ENCODE measurements around the gene SUPT3H.
"Not testable (repeated sequence)": the region's sequence is repeated elsewhere in the genome, so short reads cannot be mapped to it uniquely, and the experiment has no call there.

SUPT3H gene

DNA sequence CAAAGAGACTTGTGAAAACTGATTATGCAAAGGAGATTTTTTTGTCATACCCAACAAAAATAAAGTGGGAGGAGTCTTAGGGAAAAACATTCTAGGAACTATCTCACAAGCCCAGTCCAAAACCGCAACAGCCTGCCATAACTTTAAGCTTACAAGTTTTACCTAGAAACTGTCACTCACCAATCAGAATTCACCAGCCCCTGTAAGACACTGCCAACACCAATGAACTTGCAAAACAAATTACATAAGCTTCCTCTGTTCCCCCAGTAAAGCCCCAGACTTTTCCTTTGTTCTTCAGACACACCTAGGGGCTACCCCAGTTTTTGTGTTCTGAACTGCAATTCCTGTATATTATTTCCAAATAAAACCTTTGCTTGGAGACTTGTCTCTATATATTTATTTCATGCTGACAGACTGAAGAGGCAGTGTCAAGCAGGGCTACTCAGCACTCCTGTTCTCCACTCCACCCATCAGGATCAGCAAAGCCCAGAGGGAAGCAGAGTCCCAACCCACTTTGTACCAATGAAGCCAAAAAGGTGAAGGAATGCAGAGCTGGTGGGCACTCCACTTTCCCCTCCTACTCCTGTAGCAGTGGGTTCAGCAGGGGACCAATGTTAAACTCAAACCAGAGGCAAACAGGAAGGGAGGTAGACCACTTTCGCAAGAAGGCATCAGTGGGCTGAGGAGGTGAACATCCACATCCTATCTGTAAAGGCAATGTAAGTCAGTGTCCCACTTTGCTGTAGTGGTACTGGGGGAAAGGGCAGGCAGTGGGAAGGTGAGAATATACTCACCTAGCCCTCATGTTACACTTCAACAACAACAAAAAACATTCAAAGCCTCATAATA, 192.1 kb downstream of the SUPT3H start:
- H3K27ac Mint-ChIP-seq, result no peak overlapping the region
- peaks cover 5% of the 10 kb centered on the region for H3K27me3 Mint-ChIP-seq (ENCODE audit: low read depth, poor library complexity)

DNA sequence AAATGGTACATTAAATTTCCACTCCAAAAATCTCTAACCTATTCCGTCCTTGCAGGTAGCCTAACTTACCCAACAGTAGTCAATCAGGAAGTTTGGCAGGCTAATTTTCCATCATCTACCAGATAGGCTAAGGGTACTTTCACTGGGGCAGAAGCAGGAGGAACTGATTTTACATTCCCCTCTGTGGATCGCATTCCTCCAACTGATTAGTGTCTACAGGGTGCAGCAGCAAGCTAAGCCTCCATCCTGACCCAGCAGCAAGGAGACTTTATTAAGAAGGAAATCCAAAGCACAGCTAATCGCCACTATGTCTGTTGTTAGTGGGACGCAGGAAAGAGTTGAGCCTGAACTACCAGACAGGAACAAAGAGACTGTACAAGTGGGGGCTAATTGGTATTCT, 192.8 kb downstream of the SUPT3H start:
- TF ChIP-seq, protein P1, sequence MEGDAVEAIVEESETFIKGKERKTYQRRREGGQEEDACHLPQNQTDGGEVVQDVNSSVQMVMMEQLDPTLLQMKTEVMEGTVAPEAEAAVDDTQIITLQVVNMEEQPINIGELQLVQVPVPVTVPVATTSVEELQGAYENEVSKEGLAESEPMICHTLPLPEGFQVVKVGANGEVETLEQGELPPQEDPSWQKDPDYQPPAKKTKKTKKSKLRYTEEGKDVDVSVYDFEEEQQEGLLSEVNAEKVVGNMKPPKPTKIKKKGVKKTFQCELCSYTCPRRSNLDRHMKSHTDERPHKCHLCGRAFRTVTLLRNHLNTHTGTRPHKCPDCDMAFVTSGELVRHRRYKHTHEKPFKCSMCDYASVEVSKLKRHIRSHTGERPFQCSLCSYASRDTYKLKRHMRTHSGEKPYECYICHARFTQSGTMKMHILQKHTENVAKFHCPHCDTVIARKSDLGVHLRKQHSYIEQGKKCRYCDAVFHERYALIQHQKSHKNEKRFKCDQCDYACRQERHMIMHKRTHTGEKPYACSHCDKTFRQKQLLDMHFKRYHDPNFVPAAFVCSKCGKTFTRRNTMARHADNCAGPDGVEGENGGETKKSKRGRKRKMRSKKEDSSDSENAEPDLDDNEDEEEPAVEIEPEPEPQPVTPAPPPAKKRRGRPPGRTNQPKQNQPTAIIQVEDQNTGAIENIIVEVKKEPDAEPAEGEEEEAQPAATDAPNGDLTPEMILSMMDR (IDR thresholded peaks at IDR 0.05), result no peak
- Mint-ChIP-seq H3K9me3 (peaks cover 8% of the 10 kb centered on the region), H3K4me1 (peaks cover 7% of the 10 kb centered on the region), H3K36me3 (ENCODE audit: low read depth) (no peaks in the 10 kb centered on the region), H3K27me3 (ENCODE audit: low read depth, poor library complexity) (peaks cover 5% of the 10 kb centered on the region), H3K27ac (no peak overlapping the region), H3K4me3 (no peak overlapping the region)
- no peak for DNase-seq

More for the DNA sequence above, 192.1 kb downstream of the SUPT3H start:
- Mint-ChIP-seq H3K9me3 (peaks cover 8% of the 10 kb centered on the region), H3K4me1 (peaks cover 7% of the 10 kb centered on the region), H3K4me3 (no peak overlapping the region), H3K36me3 (ENCODE audit: low read depth) (no peaks in the 10 kb centered on the region)
- no peak for DNase-seq
- TF ChIP-seq, protein P1 (IDR thresholded peaks at IDR 0.05), result no peak

DNA sequence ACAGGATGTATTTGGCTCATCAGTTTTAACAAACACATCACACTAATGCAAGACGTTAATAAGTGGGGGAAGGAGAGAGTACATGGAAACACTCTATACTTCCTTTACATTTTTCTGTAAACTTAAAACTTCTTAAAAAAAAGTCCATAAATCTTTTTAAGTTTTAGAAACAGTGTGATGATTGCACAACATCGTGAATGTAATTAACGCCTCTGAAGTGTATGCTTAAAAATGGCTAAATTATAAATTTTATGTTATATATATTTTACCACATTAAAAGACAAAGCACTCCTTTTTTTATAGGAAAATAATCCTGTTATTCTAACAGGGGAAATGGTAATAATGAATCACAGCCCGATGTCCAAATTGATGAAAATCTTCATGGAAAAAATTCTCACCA, 193.7 kb downstream of the SUPT3H start:
- H3K9me3 Mint-ChIP-seq, result peaks cover 14% of the 10 kb centered on the region
- no peak overlapping the region for H3K27ac Mint-ChIP-seq
- DNase-seq, result no peak
- TF ChIP-seq, protein P1 (IDR thresholded peaks at IDR 0.05), result no peak
- H3K4me3 Mint-ChIP-seq, result no peak overlapping the region
- peaks cover 7% of the 10 kb centered on the region for H3K4me1 Mint-ChIP-seq
- peaks cover 9% of the 10 kb centered on the region for H3K27me3 Mint-ChIP-seq (ENCODE audit: low read depth, poor library complexity)
- no peaks in the 10 kb centered on the region for H3K36me3 Mint-ChIP-seq (ENCODE audit: low read depth)

DNA sequence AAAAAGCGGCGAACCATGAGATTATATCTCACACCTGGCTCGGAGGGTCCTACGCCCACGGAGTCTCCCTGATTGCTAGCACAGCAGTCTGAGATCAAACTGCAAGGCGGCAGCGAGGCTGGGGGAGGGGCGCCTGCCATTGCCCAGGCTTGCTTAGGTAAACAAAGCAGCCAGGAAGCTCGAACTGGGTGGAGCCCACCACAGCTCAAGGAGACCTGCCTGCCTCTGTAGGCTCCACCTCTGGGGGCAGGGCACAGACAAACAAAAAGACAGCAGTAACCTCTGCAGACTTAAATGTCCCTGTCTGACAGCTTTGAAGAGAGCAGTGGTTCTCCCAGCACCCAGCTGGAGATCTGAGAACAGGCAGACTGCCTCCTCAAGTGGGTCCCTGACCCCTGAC, 201.4 kb downstream of the SUPT3H start:
- H3K4me1 Mint-ChIP-seq; H3K27ac Mint-ChIP-seq; DNase-seq; H3K36me3 Mint-ChIP-seq (ENCODE audit: low read depth); H3K27me3 Mint-ChIP-seq (ENCODE audit: low read depth, poor library complexity); H3K4me3 Mint-ChIP-seq: not testable (repeated sequence)
- H3K9me3 Mint-ChIP-seq, result peaks cover 32% of the 10 kb centered on the region

DNA sequence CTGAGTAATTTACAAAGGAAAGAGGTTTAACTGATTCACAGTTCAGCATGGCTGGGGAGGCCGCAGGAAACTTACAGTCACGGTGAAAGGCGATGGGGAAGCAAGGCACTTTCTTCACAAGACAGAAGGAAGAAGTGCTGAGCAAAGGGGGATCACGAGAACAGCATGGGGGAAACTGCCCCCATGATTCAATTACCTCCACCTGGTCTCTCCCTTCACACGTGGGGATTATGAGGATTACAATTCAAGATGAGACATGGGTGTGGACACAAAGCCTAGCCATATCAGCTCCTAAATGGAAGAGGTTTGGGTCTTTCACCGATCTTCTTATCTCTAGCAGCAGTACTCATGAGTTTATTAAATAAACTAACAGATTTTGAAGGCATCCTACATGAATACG, 202.5 kb downstream of the SUPT3H start:
- no peak overlapping the region for H3K4me3 Mint-ChIP-seq
- H3K9me3 Mint-ChIP-seq, result peaks cover 32% of the 10 kb centered on the region
- no peak overlapping the region for H3K27ac Mint-ChIP-seq
- TF ChIP-seq, protein P1 (IDR thresholded peaks at IDR 0.05), result no peak
- H3K36me3 Mint-ChIP-seq (ENCODE audit: low read depth), result peaks cover 8% of the 10 kb centered on the region
- no peak for DNase-seq
- H3K4me1 Mint-ChIP-seq, result no peaks in the 10 kb centered on the region
- peaks cover 4% of the 10 kb centered on the region for H3K27me3 Mint-ChIP-seq (ENCODE audit: low read depth, poor library complexity)

DNA sequence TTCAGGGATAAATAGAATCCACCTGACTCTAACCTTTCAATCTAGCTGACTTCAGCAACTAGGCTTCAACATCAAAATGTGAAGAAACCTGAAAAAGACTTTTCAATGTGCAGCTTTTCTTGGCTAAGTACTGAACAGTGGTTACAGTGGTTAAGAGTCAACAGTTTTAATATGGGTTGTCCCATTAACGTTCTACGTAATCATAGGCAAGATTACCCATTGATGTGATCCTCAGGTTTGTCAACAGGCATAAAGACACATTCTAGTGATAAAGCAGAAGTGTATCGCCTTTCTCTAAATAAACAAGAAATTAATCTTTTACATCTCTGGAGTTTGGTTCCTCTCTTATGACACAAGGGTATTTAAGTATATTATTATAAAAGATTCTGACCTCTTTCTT, 203.7 kb downstream of the SUPT3H start:
- H3K36me3 Mint-ChIP-seq (ENCODE audit: low read depth), result peaks cover 8% of the 10 kb centered on the region

More for the DNA sequence above, 203.7 kb downstream of the SUPT3H start:
- no peak overlapping the region for H3K27ac Mint-ChIP-seq
- DNase-seq, result no peak
- H3K27me3 Mint-ChIP-seq (ENCODE audit: low read depth, poor library complexity), result no peaks in the 10 kb centered on the region
- H3K4me1 Mint-ChIP-seq, result no peaks in the 10 kb centered on the region
- H3K4me3 Mint-ChIP-seq, result no peak overlapping the region
- TF ChIP-seq, protein P1 (IDR thresholded peaks at IDR 0.05), result no peak
- peaks cover 26% of the 10 kb centered on the region for H3K9me3 Mint-ChIP-seq
